HS-5 (cell line): ENCODE measurements around the gene ISLR2.

Experiments
- DNase-seq: peaks from one replicate; pipeline ENCODE4 v3.0.0-alpha.2; 2012; ENCODE audit warnings: low read depth

Gene ISLR2

GRCh38 chr15:74176262-74177214 lies 46.2 kb downstream of the ISLR2 start:
- no peak for DNase-seq

DNA sequence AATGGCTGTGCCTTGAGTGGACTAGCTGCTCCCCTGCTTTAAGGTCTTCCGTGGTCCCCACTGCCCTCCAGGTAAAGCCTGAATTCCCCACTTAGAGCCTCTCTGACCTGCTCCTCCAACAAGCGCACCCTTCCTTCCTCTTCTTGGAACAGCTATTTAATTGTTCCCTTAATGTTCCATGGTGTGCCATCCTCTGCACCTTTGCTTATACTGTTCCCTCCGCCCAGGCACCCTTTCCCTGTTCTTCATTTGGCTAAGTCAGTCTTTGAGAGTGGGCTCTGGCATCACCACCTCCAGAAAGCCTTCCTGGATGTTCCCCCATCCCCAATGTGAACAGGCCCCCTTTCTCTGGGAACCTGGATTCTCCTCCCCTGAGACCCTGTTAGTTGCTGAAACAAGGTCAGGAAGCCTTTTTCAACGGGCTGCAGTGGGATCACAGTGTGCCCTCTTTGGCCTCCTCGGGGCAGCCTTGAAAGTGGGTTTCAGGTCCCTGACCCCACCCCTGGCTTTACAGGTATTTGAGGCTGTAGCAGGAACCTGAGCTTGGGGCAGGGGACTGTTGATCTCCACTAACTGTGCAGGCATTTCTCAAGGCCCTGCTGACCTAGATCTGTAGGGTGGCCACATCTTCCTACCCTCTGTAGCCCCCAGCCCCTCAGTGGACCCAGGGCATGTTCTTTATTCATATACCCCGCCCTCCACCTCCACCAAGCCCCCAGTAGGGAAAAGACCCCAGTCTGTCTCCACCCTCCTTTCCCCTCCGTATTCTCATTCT lies 48.1 kb downstream of the ISLR2 start:
- DNase-seq = no peak

DNA sequence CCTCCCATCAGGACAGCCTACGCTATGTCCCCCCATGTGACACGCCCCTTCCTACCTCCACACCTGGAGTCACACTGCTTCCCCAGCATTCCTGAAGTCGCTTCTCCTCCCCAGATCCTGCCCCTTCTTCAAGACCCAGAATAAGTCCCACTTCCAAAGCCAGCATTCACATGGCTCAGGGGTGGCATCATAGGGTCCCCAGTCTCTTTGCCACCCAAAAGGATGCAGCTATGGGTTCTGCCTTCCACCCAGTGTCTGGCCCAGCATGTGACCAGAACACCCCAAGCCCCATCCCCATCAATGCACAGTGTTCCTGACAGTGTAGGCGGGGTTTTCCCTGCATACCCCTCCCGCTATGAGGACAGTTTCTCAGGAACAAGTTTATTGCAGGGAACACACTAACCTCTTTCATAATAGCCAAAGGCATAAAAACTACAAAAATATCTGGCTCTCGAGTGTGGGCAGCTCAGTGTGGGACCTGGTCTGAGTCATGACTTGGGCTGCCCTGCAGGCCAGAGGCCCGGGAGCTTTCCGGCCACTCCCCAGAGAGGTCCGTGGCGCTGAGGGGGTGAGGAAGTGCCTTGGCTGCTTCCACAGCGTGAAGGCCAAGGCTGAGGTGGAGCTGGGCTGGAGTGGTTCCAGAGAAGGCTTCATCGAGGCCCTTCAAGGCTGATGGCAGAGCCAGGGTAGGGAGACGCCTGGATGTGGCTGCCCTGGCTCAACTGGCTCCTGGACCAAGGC lies 48.9 kb downstream of the ISLR2 start:
- DNase-seq = peak; percentile 60

GRCh38 chr15:74179983-74180880 lies 49.8 kb downstream of the ISLR2 start:
- DNase-seq = no peak

DNA sequence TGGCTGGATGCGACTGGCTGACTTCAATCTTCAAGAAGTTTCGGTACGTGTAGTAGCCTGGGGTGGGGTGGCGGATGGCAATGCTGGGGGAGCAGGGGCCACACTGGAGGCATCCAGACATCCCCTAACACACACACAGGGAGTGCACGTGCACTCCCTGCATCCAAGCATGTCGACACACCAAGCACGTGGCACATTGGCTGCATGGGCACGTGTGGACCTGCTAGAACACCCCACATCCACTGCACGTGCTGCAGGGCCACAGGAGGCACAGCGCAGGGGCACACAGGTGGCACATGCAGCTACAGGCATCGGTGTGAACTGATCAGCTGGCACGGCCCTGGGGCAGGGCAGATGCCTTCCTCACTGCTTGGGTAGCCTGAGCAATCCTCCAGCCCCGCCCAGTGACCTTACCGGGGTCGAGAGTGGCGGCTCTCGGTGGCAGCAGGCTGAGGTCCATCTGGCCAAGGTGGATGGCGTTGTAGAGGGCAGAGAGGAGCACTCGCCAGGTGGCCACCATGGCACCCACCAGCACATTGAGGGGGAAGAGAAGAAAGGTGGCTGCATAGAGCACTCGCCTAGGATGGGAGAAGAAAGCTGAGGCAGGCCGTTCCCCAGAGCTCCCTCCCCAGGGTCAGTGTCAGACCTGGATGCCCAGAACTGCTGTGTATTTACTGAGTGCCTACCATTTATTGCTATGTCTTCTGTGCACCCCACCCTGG lies 50.7 kb downstream of the ISLR2 start:
- DNase-seq = no peak

GRCh38 chr15:74182131-74182530 lies 51.7 kb downstream of the ISLR2 start:
- no peak for DNase-seq

GRCh38 chr15:74184582-74185091 lies 54.3 kb downstream of the ISLR2 start:
- DNase-seq = no peak

DNA sequence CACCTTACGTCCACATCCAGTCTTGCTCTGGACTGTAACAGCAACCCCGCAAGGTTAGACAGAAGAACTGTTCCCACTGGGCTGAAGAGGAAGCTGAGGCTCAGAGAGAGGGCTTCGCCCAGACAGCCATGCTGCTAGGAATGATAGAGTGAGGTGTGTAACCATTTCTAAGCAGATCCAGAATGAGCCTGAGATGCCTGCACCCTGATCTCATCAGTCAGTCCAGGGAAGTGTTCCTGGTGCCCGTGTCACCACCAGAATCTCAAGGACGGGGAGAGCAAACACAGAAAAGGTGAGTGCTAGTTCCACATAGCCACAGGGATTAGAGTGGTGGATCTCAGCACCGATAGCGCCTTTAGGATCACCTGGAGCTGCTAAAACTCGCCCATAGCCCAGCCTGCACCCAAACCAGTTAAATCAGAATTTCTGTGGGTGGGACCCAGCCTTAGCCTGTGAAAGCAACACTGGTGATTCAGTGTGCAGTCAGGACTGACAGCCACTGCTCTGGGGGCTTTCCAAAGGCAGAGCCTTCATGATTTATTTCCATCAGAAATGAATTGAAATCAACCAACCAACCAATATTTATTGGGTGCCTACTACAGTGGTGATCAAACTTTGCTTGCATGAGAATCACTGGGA lies 55.4 kb downstream of the ISLR2 start:
- DNase-seq = no peak
